Neural crest cell (in vitro differentiated cells): ENCODE measurements around the gene INTS2. TPM values are rescaled to one million over a fixed set of nuclear protein-coding genes. Genes with fewer than 3 reads are reported as not detected.

ENCODE experiments used
- DNase-seq: peaks from one replicate; pipeline ENCODE4 v3.0.0; 2021; ENCODE audit warnings: low read depth, mixed read lengths, low spot score
- H3K27ac Mint-ChIP-seq: one replicate; pipeline ENCODE4 v1.8.0; 2021; ENCODE audit warnings: mild to moderate bottlenecking, mixed read lengths; ENCODE audit not compliant: unreplicated experiment
- H3K27me3 Mint-ChIP-seq: 2 replicates; pipeline ENCODE4 v1.8.0; 2021; ENCODE audit warnings: low read depth, mild to moderate bottlenecking, mixed read lengths
- H3K36me3 Mint-ChIP-seq: 2 replicates; pipeline ENCODE4 v1.8.0; 2021; ENCODE audit warnings: low read depth, mild to moderate bottlenecking, mixed read lengths
- H3K4me1 Mint-ChIP-seq: 2 replicates; pipeline ENCODE4 v1.8.0; 2021; ENCODE audit warnings: mixed read lengths
- H3K4me3 Mint-ChIP-seq: one replicate; pipeline ENCODE4 v1.8.0; 2021; ENCODE audit warnings: mild to moderate bottlenecking, mixed read lengths
- H3K9me3 Mint-ChIP-seq: 2 replicates; pipeline ENCODE4 v1.8.0; 2021; ENCODE audit warnings: mixed read lengths
- CTCF ChIP-seq: fragments of 200-600 bp; sonication (generic); conservative IDR thresholded peaks from 2 replicates; pipeline ENCODE4 v1.5.0; 2021; ENCODE audit warnings: antibody characterized with exemption, mild to moderate bottlenecking
- total RNA-seq: library from RNA; stranded (reverse); gene quantifications from 2 replicates; pipeline ENCODE4 v1.2.1, GENCODE V29; 2021

INTS2 gene
- total RNA-seq, 1 donor from 2014 or later: 25.4 TPM

- TF ChIP-seq CTCF: no peak
- H3K9me3 Mint-ChIP-seq: no peaks in the 10 kb centered on the region
- H3K36me3 Mint-ChIP-seq: peaks cover 7% of the 10 kb centered on the region
- no peak overlapping the region for H3K27ac Mint-ChIP-seq
- DNase-seq: no peak
- no peaks in the 10 kb centered on the region for H3K4me1 Mint-ChIP-seq
- no peaks in the 10 kb centered on the region for H3K27me3 Mint-ChIP-seq
- H3K4me3 Mint-ChIP-seq: no peak overlapping the region
Observed at GRCh38 chr17:61884864-61885263, 42.9 kb downstream of the INTS2 start.

- H3K4me3 Mint-ChIP-seq: no peak overlapping the region
- no peak overlapping the region for H3K27ac Mint-ChIP-seq
- H3K9me3 Mint-ChIP-seq: no peaks in the 10 kb centered on the region
- no peak for TF ChIP-seq CTCF
- no peak for DNase-seq
- H3K36me3 Mint-ChIP-seq: peaks cover 4% of the 10 kb centered on the region
- no peaks in the 10 kb centered on the region for H3K4me1 Mint-ChIP-seq
- H3K27me3 Mint-ChIP-seq: no peaks in the 10 kb centered on the region
Observed at GRCh38 chr17:61880589-61881102, 47.1 kb downstream of the INTS2 start.

- H3K27ac Mint-ChIP-seq: no peak overlapping the region
- H3K9me3 Mint-ChIP-seq: no peaks in the 10 kb centered on the region
- no peaks in the 10 kb centered on the region for H3K27me3 Mint-ChIP-seq
- H3K4me1 Mint-ChIP-seq: no peaks in the 10 kb centered on the region
- H3K36me3 Mint-ChIP-seq: peaks cover 2% of the 10 kb centered on the region
- DNase-seq: no peak
- no peak for TF ChIP-seq CTCF
- H3K4me3 Mint-ChIP-seq: no peak overlapping the region
Observed at GRCh38 chr17:61878984-61879612, 48.7 kb downstream of the INTS2 start.

GRCh38 chr17:61878520-61878919 lies 49.3 kb downstream of the INTS2 start:
- no peaks in the 10 kb centered on the region for H3K4me1 Mint-ChIP-seq
- H3K9me3 Mint-ChIP-seq: no peaks in the 10 kb centered on the region
- no peak for TF ChIP-seq CTCF
- no peak for DNase-seq
- H3K27me3 Mint-ChIP-seq: no peaks in the 10 kb centered on the region
- H3K4me3 Mint-ChIP-seq: no peak overlapping the region
- no peak overlapping the region for H3K27ac Mint-ChIP-seq
- H3K36me3 Mint-ChIP-seq: peaks cover 2% of the 10 kb centered on the region

GRCh38 chr17:61877837-61878236 lies 49.9 kb downstream of the INTS2 start:
- H3K9me3 Mint-ChIP-seq: no peaks in the 10 kb centered on the region
- H3K4me1 Mint-ChIP-seq: no peaks in the 10 kb centered on the region
- DNase-seq: no peak
- no peak for TF ChIP-seq CTCF
- H3K27me3 Mint-ChIP-seq: no peaks in the 10 kb centered on the region
- H3K27ac Mint-ChIP-seq: no peak overlapping the region
- no peak overlapping the region for H3K4me3 Mint-ChIP-seq
- peaks cover 2% of the 10 kb centered on the region for H3K36me3 Mint-ChIP-seq
